ENCODE data around the gene FAM184A.
"Not testable (repeated sequence)": the region's sequence is repeated elsewhere in the genome, so short reads cannot be mapped to it uniquely, and the experiment has no call there.

The FAM184A gene

GRCh38 chr6:119009266-119009665 is 69.2 kb downstream of the FAM184A start:
- DNase-seq: not testable (repeated sequence)

- DNase-seq: no peak
Observed at GRCh38 chr6:119006974-119007373, 71.5 kb downstream of the FAM184A start.

DNA sequence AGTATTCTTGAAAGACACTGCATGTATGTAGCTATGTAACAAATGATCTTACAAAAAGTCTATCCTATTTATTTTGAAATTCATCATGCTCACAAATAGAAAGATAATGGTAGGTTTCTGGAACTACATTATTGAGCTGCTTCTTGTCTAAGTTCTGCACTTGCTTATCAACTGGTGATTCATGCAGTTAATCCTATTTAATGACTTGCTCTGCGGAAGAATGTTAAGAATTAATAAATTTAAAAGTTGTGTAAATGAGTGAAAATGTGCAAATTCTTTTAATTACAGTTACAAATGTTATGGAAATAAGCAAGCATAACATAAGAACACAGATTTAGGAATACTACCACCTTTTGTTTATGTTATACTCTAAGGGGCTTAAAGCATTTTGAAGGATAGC is 76.4 kb downstream of the FAM184A start:
- DNase-seq: no peak

DNA sequence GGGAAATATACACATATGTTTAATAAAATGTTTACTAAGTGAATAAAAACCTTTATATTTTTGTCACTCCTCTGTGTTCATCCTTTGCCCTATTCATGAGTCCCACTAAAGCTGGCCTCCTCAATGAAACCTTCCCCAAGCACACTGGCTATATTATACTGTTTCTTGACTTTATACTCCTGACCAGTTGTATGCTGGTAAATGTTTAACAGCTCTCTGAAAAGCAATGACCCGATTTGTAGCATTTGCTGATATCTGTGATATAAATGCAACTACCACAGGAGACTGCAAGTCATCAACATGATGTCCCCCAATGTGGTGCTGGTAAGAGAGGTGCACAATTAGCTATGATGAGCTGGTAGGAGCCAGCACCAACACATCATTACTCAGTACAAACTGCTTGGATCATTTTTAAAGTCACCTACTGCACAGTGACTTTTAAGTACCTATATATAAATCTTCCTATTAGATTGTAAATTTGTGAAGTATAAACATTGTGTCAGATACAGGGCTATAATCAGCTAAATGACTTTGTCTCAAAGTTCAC is 78.9 kb downstream of the FAM184A start:
- no peak for DNase-seq

GRCh38 chr6:118997426-118997825 is 81.0 kb downstream of the FAM184A start:
- DNase-seq: not testable (repeated sequence)

GRCh38 chr6:118996289-118996820 is 82.1 kb downstream of the FAM184A start:
- DNase-seq: no peak

DNA sequence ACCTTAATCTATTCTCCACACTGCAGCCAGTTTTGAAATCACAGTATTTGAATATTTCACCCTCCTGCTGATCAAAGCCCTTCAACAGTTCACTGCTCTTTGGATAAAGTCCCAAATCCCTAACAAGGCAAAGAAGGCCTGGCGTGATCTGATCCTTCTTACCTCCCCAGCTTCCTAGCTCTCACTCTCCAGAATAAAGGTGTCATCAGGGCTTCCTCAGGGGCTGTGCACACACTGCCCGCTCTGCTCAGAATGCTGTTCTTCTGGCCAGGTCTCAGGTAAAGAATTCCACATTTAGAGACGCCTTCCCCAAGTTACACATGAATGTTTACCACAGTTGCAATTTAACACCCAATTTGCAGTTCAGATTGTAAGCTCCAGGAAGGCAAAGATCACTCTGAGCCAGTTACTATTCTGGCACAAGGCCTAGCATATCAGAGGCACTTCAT is 84.6 kb downstream of the FAM184A start:
- no peak for DNase-seq

DNA sequence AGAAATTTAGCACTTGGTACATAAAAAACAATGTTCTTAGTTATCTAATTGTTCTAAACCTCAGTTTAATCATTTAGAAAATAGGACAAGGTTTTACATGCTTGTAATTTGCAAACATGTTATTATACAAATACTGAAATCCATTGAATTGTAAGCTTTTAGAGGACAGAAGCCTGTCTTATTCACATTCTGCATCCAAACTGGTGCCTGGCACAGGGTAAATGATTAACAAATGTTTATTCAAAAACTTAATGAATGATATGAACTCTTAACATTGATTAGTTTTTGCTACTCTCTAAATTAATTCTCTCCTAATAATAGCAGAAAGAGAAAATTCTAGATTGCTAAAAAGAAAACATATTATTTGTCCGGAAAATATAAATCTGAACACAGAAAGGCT is 85.1 kb downstream of the FAM184A start:
- DNase-seq: no peak

- DNase-seq: no peak
Observed at GRCh38 chr6:118992186-118992795, 86.2 kb downstream of the FAM184A start.

DNA sequence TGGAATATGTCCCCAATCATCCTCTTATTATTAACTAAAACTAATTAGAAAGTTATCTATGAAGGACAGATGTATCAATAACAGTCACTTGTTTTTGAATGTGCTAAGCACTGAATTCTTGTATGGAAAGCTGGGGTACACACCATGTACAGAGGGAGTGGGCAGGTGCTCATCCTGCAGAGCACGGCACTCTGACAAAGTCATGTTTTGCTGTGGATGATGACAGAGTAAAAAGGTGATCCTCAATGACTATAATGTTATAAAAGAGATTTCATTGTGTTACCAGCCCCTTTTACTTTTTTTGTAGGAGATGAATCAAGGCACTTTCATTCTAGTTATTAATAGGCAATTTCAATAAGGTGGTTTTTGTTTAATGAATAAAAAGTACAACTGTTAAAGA is 92.2 kb downstream of the FAM184A start:
- DNase-seq: no peak

GRCh38 chr6:118985123-118985830 is 93.2 kb downstream of the FAM184A start:
- DNase-seq: no peak

- no peak for DNase-seq
Observed at GRCh38 chr6:118984342-118984741, 94.1 kb downstream of the FAM184A start.

- DNase-seq: no peak
Observed at GRCh38 chr6:118982575-118982911, 95.9 kb downstream of the FAM184A start.

GRCh38 chr6:118981884-118982574 is 96.4 kb downstream of the FAM184A start:
- no peak for DNase-seq

GRCh38 chr6:118980063-118980462 is 98.4 kb downstream of the FAM184A start:
- no peak for DNase-seq

DNA sequence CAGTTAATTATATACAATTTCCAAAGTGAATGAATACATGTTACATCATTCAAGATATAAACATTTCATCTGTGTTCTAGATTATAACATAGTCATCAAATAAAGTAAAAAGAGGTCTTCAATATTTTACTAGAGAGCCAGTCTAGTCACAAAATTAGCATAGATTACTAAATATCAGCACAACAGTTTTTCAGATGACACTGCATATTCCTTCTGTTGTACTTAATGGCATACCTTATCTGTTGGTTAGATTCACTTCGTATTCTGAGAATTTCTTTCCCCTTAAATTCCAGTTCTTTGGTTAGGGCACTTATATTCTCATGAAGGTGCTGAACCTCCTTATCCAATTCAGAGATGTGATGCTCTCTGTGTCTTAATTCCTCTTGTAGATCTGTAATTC is 103.7 kb downstream of the FAM184A start:
- DNase-seq: no peak

DNA sequence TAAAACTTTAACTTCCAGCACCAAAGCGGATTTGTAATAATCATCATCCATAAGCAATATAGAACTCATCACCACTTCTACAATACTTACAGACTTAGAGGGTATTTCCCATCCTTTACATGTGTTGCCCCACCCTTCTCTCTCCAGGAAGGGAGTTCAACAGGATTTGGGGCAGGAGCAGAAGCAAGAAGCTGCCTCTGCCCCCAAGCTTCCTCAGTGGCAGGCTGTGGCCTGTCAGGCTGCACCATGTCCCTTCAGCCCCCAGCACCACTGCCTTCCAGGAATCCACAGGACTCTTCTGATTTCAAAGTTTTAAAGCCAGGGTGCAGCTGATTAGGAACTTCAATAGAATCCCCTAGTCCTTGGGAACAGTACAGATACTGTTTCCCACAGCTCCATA is 106.8 kb downstream of the FAM184A start:
- no peak for DNase-seq

DNA sequence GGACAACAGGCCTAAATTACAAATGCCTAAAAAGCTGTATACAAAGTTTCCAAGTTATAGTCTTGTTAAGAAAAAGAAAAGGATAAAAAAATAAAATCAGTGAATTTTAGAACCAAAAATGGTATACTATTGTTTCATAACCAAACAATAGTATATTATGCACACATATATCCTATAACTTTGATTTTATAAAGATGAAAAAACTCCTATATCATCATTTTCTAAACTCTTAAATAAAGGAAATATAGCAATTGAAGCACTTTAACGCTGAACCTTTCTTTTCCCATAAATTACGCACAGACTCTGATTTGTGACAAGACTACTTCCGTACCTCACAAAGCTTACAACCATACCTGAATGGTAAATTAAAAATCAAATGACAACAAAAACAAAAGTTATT is 107.6 kb downstream of the FAM184A start:
- DNase-seq: no peak

GRCh38 chr6:118968416-118968815 is 110.0 kb downstream of the FAM184A start:
- no peak for DNase-seq

GRCh38 chr6:118967239-118967638 is 111.2 kb downstream of the FAM184A start:
- DNase-seq: no peak

DNA sequence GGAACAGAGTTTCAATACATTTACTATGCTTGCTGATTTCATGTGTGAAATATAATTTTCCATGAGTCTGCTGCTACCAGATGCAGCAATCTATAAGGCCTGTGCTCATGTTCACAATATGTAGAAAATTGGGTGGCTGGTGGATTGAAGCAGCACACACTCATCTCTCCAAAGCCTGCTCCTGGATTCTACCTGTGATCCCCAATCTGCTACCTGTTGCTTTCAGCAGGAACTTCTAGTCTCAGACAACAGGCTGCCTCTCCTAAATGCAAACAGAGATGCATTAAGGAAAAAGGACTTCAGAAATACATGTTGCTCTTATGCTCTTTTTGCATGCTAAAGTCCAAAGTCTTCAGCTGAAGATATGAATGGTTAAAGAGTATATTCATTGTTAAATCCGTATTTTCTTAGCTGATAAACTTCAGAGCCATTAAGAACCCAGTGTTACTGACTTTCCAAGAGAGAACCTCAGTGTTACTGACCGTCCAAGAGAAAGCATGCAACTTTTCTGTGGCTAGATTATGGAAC is 112.6 kb downstream of the FAM184A start:
- no peak for DNase-seq

DNA sequence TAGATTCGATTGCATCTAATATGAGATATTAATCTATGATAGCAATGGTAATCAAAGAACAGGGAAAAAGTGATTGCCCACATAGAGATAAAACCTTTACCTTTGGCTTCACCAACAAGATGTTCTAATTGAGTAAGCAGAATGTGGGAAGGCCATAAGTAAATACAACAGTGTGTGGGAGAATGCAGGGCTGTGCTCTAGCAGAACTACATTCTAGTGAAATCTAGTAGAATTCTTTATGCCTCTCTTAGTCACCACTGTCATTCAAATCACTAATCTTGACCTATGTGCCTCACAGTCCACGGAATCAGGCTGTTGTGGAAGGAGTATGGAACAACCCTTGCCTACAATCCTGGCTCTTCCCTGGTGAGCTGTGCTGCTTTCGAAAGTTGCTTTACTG is 113.1 kb downstream of the FAM184A start:
- no peak for DNase-seq

DNA sequence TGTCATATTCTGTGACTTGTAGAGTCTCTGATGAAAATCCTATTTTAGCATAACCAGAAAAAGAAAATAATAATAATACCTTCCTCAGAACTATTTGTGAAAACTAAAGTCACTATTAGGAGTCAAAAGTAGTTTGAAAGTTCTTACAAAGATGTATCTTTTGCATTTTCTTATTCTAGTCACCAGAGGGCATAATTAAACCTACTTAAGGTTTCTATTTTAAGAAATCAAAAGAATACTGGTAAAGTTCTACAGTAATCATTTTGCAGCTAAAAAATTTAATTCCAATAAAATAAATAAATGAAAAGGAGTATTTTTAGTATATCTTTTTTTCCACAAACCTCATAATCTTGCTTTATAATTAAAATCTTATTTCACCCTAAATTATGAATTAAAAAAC is 115.5 kb downstream of the FAM184A start:
- DNase-seq: no peak
